ENCODE measurements around the gene C8B.

Gene C8B

GRCh38 chr1:56881417-56881816, 84.4 kb downstream of the C8B start:
- Histone ChIP-seq H3K4me2 (ENCODE audit: low read length) (no peak overlapping the region), H3K9me3 (ENCODE audit: control insufficient read depth, low read length) (no peaks in the 10 kb centered on the region), H2AFZ (no peak overlapping the region), H3K36me3 (ENCODE audit: control insufficient read depth, insufficient read depth, low read length) (no peaks in the 10 kb centered on the region), H3K79me2 (no peaks in the 10 kb centered on the region), H3K4me1 (no peaks in the 10 kb centered on the region), H3K9ac (no peak overlapping the region), H3K4me3 (ENCODE audit: low read depth, low read length) (no peak overlapping the region), H3K27ac (no peak overlapping the region), H3K27me3 (ENCODE audit: control insufficient read depth, insufficient read depth, low read length) (no peaks in the 10 kb centered on the region)
- TF ChIP-seq, protein P1, sequence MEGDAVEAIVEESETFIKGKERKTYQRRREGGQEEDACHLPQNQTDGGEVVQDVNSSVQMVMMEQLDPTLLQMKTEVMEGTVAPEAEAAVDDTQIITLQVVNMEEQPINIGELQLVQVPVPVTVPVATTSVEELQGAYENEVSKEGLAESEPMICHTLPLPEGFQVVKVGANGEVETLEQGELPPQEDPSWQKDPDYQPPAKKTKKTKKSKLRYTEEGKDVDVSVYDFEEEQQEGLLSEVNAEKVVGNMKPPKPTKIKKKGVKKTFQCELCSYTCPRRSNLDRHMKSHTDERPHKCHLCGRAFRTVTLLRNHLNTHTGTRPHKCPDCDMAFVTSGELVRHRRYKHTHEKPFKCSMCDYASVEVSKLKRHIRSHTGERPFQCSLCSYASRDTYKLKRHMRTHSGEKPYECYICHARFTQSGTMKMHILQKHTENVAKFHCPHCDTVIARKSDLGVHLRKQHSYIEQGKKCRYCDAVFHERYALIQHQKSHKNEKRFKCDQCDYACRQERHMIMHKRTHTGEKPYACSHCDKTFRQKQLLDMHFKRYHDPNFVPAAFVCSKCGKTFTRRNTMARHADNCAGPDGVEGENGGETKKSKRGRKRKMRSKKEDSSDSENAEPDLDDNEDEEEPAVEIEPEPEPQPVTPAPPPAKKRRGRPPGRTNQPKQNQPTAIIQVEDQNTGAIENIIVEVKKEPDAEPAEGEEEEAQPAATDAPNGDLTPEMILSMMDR (IDR thresholded peaks at IDR 0.05) = no peak

DNA sequence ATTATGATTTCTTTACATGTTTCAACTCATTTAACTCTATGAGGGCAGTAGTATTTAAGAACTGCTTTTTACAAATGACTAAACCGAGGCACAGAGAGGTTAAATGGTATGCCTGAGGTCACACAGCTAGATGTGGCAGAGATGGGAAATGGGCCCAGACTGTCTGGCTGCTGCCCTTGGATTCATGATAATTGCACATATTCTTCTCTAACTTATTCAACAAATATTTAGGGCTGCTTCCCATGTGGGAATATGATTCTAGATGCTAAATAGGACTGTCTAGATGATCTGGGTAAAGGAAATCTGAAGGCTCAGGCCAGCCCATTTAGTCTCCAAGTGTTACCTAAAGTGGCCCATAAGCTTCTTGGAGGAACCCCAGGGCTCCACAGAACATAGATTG, 85.0 kb downstream of the C8B start:
- Histone ChIP-seq H3K4me1 (no peaks in the 10 kb centered on the region), H3K4me3 (ENCODE audit: low read depth, low read length) (no peak overlapping the region), H2AFZ (no peak overlapping the region), H3K9ac (no peak overlapping the region), H3K27me3 (ENCODE audit: control insufficient read depth, insufficient read depth, low read length) (no peaks in the 10 kb centered on the region), H3K79me2 (no peaks in the 10 kb centered on the region), H3K9me3 (ENCODE audit: control insufficient read depth, low read length) (no peaks in the 10 kb centered on the region), H3K27ac (no peak overlapping the region), H3K4me2 (ENCODE audit: low read length) (no peak overlapping the region), H3K36me3 (ENCODE audit: control insufficient read depth, insufficient read depth, low read length) (no peaks in the 10 kb centered on the region)
- TF ChIP-seq, protein P1 (IDR thresholded peaks at IDR 0.05) = no peak
